Stomach (tissue), 4 donors: ENCODE measurements around the gene DENND2C.

Experiments used
- POLR2A ChIP-seq, 4 donors: fragments of 450-650 bp; IDR thresholded peaks; one replicate each; pipeline ENCODE4 v1.6.1; 2016; ENCODE audit warnings: antibody characterized with exemption in 4 of 4, control low read depth in 2 of 4, mild to moderate bottlenecking in 1 of 4, moderate library complexity in 1 of 4
- TF ChIP-seq, protein P1 (sequence below), 7 experiments: fragments of 450-650 bp in 4 of 7; fragments of 200-600 bp in 3 of 7; sonication (generic) in 3 of 7; IDR thresholded peaks; one replicate each; pipeline ENCODE4 v1.5.1; 2016 to 2019; ENCODE audit warnings: antibody characterized with exemption in 7 of 7, control low read depth in 2 of 7, mild to moderate bottlenecking in 1 of 7

DNA sequence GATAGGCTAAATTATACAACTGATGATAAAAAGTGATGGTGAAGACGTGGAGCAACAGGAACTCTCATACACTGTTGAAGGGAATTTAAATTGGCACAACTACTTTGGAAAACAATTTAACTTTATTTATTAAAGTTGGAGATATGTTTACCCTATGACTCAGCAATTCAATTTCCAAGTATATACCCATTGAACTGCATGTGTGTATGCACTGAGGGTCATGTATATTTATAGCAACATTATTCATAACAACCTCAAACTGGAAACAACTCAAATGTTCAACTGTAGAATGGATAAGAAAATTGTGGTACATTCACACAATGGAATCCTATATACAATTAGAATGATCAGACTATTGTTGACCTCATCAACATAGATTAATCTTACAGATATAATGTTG lies 71.9 kb downstream of the DENND2C start:
- TF ChIP-seq, protein P1, sequence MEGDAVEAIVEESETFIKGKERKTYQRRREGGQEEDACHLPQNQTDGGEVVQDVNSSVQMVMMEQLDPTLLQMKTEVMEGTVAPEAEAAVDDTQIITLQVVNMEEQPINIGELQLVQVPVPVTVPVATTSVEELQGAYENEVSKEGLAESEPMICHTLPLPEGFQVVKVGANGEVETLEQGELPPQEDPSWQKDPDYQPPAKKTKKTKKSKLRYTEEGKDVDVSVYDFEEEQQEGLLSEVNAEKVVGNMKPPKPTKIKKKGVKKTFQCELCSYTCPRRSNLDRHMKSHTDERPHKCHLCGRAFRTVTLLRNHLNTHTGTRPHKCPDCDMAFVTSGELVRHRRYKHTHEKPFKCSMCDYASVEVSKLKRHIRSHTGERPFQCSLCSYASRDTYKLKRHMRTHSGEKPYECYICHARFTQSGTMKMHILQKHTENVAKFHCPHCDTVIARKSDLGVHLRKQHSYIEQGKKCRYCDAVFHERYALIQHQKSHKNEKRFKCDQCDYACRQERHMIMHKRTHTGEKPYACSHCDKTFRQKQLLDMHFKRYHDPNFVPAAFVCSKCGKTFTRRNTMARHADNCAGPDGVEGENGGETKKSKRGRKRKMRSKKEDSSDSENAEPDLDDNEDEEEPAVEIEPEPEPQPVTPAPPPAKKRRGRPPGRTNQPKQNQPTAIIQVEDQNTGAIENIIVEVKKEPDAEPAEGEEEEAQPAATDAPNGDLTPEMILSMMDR (IDR thresholded peaks at IDR 0.05) = no peak
- no peak for TF ChIP-seq POLR2A (IDR thresholded peaks at IDR 0.05)
